OCI-LY3 (cell line): ENCODE measurements around the gene PIP5K1A.

Experiments used
- H2AFZ ChIP-seq: fragments of 200-600, 300-600 bp; shearing (Covaris generic); 2 replicates; pipeline ENCODE4 v1.6.0; 2014; ENCODE audit warnings: antibody characterized with exemption, low read depth, low read length
- H3K27ac ChIP-seq: fragments of 200-600, 300-600 bp; sonication (generic); 2 replicates; pipeline ENCODE4 v1.5.1; 2014; ENCODE audit warnings: mild to moderate bottlenecking, low read length, moderate library complexity, mixed read lengths
- H3K27me3 ChIP-seq: fragments of 200-600, 300-600 bp; sonication (generic); 2 replicates; pipeline ENCODE4 v1.6.1; 2014; ENCODE audit warnings: low read depth, low read length, mixed read lengths
- H3K36me3 ChIP-seq: fragments of 200-600, 300-600 bp; sonication (generic); replicated peaks from 2 replicates; pipeline ENCODE3; 2014; ENCODE audit warnings: low read depth, low read length, mixed read lengths
- H3K4me1 ChIP-seq: fragments of 300-600, 200-600 bp; sonication (generic); 2 replicates; pipeline ENCODE4 v1.6.1; 2014; ENCODE audit warnings: low read length, mixed read lengths
- H3K4me2 ChIP-seq: fragments of 200-600, 300-600 bp; sonication (generic); 2 replicates; pipeline ENCODE4 v1.6.1; 2014; ENCODE audit warnings: low read length, mixed read lengths
- H3K4me3 ChIP-seq: fragments of 300-600, 200-600 bp; sonication (generic); 2 replicates; pipeline ENCODE4 v1.5.1; 2014; ENCODE audit warnings: antibody characterized with exemption, mild to moderate bottlenecking, low read length, moderate library complexity
- H3K79me2 ChIP-seq: fragments of 300-600, 200-600 bp; shearing (Covaris generic); 2 replicates; pipeline ENCODE4 v1.6.1; 2014; ENCODE audit warnings: mild to moderate bottlenecking, low read length, mixed read lengths
- H3K9ac ChIP-seq: fragments of 300-600, 200-600 bp; shearing (Covaris generic); 2 replicates; pipeline ENCODE4 v1.6.0; 2014; ENCODE audit warnings: mild to moderate bottlenecking, low read length, moderate library complexity
- H3K9me3 ChIP-seq: fragments of 200-600, 300-600 bp; shearing (Covaris generic); 2 replicates; pipeline ENCODE4 v1.6.1; 2014; ENCODE audit warnings: low read length, mixed read lengths; ENCODE audit not compliant: insufficient read depth
- H4K20me1 ChIP-seq: fragments of 200-600, 300-600 bp; sonication (generic); 2 replicates; pipeline ENCODE4 v1.6.1; 2016; ENCODE audit warnings: low read length, mixed read lengths; ENCODE audit not compliant: insufficient read depth
- EZH2phosphoT487 ChIP-seq: fragments of 200-600 bp; shearing (Covaris generic); IDR thresholded peaks from 2 replicates; pipeline ENCODE4 v1.6.1; 2018; ENCODE audit warnings: antibody characterized with exemption, mixed run types, low read depth
- TF ChIP-seq, protein P1 (sequence below): fragments of 200-600, 300-600 bp; sonication (generic); IDR thresholded peaks from 2 replicates; pipeline ENCODE4 v1.5.1; 2014; ENCODE audit warnings: antibody characterized with exemption, low read length, low read depth

Gene PIP5K1A, protein sequence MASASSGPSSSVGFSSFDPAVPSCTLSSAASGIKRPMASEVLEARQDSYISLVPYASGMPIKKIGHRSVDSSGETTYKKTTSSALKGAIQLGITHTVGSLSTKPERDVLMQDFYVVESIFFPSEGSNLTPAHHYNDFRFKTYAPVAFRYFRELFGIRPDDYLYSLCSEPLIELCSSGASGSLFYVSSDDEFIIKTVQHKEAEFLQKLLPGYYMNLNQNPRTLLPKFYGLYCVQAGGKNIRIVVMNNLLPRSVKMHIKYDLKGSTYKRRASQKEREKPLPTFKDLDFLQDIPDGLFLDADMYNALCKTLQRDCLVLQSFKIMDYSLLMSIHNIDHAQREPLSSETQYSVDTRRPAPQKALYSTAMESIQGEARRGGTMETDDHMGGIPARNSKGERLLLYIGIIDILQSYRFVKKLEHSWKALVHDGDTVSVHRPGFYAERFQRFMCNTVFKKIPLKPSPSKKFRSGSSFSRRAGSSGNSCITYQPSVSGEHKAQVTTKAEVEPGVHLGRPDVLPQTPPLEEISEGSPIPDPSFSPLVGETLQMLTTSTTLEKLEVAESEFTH

DNA sequence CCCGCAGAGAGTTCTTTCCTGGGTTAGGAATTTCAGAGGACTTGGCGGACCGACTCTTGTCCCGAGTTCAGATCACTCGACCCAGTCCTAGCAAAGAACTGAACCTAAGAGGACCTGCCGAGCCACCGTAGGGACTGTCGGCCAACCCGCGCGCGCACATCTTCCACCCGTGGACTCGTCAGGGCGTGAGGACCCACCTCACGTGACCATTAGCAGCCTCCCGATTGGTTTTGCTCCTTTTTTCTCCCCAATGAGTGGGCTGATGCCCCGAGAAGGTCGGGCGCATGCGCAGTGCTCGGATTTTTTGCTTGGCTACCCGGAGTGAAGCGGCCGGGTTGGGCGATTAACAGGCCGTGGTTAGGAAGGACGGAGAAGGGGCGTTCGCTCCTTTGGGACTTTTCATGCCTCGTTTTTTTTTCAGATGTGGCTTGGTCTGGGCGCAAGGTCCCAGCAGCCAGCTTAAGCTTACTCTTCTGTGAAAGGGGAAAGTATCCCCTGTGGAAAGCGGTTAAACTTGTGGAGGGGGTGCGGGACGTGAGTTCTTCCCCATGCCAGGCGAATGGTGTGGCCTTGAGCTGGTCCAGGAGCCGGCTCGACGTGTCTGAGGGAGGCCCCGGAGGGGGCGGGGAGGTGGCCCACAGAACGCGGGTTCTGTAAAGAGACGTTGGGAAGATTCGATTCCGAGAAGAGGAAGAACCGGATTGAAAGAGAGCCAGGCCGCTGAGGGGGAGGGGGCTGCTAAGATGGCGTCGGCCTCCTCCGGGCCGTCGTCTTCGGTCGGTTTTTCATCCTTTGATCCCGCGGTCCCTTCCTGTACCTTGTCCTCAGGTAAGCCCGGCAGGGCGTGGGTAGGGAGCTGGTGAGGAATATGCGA lies at the start of gene PIP5K1A:
PIP5K1A (plus strand) TSS at position 299 of the 874 bp plus-strand sequence; CDS start at position 744, 445 bp downstream.
- H3K27ac ChIP-seq: peak within 1 kb of the TSS; percentile 86
- H3K36me3 ChIP-seq: peaks cover 18% of the 10 kb centered on the region
- peak within 1 kb of the TSS; percentile 100 for H3K4me2 ChIP-seq
- H2AFZ ChIP-seq: peak within 1 kb of the TSS; percentile 65
- peaks cover 52% of the 10 kb centered on the region for H3K79me2 ChIP-seq
- peak within 1 kb of the TSS; percentile 97 for H3K9ac ChIP-seq
- H3K27me3 ChIP-seq: peaks cover 9% of the 10 kb centered on the region
- TF ChIP-seq, protein P1, sequence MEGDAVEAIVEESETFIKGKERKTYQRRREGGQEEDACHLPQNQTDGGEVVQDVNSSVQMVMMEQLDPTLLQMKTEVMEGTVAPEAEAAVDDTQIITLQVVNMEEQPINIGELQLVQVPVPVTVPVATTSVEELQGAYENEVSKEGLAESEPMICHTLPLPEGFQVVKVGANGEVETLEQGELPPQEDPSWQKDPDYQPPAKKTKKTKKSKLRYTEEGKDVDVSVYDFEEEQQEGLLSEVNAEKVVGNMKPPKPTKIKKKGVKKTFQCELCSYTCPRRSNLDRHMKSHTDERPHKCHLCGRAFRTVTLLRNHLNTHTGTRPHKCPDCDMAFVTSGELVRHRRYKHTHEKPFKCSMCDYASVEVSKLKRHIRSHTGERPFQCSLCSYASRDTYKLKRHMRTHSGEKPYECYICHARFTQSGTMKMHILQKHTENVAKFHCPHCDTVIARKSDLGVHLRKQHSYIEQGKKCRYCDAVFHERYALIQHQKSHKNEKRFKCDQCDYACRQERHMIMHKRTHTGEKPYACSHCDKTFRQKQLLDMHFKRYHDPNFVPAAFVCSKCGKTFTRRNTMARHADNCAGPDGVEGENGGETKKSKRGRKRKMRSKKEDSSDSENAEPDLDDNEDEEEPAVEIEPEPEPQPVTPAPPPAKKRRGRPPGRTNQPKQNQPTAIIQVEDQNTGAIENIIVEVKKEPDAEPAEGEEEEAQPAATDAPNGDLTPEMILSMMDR: no peak
- no peak for TF ChIP-seq EZH2phosphoT487
- H3K9me3 ChIP-seq: no peaks in the 10 kb centered on the region
- H4K20me1 ChIP-seq: peaks cover 29% of the 10 kb centered on the region
- H3K4me1 ChIP-seq: peaks cover 33% of the 10 kb centered on the region
- H3K4me3 ChIP-seq: peak within 1 kb of the TSS; percentile 97

DNA sequence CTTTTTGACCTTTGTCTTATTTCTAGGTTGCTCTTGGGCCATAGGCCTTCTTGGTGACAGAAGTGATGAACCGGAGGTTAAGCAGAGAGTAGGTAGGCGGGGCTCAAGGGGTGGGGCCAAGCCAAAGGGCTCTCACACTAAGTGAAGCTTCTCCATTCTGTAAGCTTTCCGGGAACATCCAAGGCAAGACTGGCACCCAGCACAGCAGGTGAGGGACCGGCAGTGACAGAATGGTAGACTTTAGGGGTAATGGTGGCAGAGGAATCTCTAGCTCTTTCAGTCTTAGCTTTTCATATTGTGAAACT lies 41.9 kb upstream of the PIP5K1A start, which contains the start of gene TNFAIP8L2:
TNFAIP8L2 (plus strand) TSS at position 135 of the 305 bp plus-strand sequence. CDS start 2,049 bp downstream, outside the sequence.
- peak within 1 kb of the TSS; percentile 55 for H3K4me2 ChIP-seq
- peak within 1 kb of the TSS; percentile 43; the same call in 1 of the 2 replicates for H2AFZ ChIP-seq
- peaks cover 27% of the 10 kb centered on the region for H3K4me1 ChIP-seq
- H3K79me2 ChIP-seq: no peaks in the 10 kb centered on the region
- peak within 1 kb of the TSS; percentile 19 for H3K27ac ChIP-seq
- peak within 1 kb of the TSS; percentile 72 for H3K4me3 ChIP-seq
- TF ChIP-seq, protein P1: no peak
- no peak for TF ChIP-seq EZH2phosphoT487
- peak within 1 kb of the TSS; percentile 31 for H3K9ac ChIP-seq
- no peaks in the 10 kb centered on the region for H3K27me3 ChIP-seq
- H4K20me1 ChIP-seq: no peaks in the 10 kb centered on the region
- H3K36me3 ChIP-seq: peaks cover 6% of the 10 kb centered on the region
- H3K9me3 ChIP-seq: no peaks in the 10 kb centered on the region

DNA sequence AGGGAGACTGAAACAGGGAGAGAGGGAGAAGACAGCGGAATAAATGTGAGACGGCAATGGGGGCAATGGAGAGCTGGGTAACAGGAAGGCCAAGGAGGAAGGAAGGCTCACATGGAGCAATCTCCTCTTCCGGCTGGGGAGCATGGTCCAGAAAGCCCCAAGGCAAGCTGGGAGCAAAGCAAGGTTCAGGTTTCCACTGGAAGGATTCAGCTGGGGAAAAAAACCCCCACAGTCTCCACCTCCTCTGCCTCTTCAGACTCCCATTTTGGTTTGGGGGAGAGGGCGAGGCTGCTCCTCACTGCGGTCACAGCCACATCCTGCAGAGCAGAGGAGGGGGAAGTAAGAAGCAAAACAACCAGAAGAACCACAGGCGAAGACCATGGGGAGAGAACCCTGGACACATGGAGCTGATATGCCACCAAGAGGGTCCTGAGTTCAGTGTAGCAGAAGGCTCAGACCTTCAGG lies 41.3 kb upstream of the PIP5K1A start:
- H3K4me2 ChIP-seq: peak overlapping the region; percentile 55
- H3K4me3 ChIP-seq: peak overlapping the region; percentile 72
- no peaks in the 10 kb centered on the region for H3K9me3 ChIP-seq
- TF ChIP-seq, protein P1: no peak
- no peak for TF ChIP-seq EZH2phosphoT487
- peak overlapping the region; percentile 19 for H3K27ac ChIP-seq
- H2AFZ ChIP-seq: no peak overlapping the region
- H3K27me3 ChIP-seq: no peaks in the 10 kb centered on the region
- peaks cover 8% of the 10 kb centered on the region for H3K36me3 ChIP-seq
- peaks cover 27% of the 10 kb centered on the region for H3K4me1 ChIP-seq
- H4K20me1 ChIP-seq: no peaks in the 10 kb centered on the region
- no peaks in the 10 kb centered on the region for H3K79me2 ChIP-seq
- peak overlapping the region; percentile 31 for H3K9ac ChIP-seq
